ENCODE measurements around the gene MOB3A.

DNA sequence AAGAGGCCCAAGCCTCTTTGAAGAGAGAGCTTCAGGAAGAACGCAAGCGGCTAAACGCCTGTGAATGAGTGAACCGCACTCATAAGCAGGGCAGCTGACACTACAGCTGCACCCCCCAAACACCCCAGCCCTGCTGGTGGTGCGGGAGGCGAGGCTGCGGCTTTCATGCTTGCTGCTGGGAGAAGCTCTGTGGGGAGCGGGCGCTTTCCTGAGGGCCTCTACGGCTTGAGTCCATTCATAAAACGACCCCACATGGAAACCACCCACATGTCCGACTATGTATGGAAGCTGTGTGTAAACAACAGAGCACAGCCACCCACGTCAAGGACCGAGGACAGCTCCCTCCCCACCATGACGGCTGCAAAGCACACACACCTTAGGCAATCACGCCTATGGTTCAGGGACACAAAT lies 49.7 kb upstream of the MOB3A start:
- TF ChIP-seq, protein P1, sequence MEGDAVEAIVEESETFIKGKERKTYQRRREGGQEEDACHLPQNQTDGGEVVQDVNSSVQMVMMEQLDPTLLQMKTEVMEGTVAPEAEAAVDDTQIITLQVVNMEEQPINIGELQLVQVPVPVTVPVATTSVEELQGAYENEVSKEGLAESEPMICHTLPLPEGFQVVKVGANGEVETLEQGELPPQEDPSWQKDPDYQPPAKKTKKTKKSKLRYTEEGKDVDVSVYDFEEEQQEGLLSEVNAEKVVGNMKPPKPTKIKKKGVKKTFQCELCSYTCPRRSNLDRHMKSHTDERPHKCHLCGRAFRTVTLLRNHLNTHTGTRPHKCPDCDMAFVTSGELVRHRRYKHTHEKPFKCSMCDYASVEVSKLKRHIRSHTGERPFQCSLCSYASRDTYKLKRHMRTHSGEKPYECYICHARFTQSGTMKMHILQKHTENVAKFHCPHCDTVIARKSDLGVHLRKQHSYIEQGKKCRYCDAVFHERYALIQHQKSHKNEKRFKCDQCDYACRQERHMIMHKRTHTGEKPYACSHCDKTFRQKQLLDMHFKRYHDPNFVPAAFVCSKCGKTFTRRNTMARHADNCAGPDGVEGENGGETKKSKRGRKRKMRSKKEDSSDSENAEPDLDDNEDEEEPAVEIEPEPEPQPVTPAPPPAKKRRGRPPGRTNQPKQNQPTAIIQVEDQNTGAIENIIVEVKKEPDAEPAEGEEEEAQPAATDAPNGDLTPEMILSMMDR (IDR thresholded peaks at IDR 0.05; ENCODE audit: low read depth, low read length): no peak
- no peak for TF ChIP-seq EZH2phosphoT487 (IDR thresholded peaks at IDR 0.05; ENCODE audit: low read depth)

Measured in OCI-LY3 (cell line).